ENCODE measurements around the gene MYRF.

Gene MYRF

GRCh38 chr11:61726775-61727174 lies 25.7 kb upstream of the MYRF start:
- no peak for DNase-seq (ENCODE audit: extremely low read depth, low read depth)
- TF ChIP-seq, protein P1, sequence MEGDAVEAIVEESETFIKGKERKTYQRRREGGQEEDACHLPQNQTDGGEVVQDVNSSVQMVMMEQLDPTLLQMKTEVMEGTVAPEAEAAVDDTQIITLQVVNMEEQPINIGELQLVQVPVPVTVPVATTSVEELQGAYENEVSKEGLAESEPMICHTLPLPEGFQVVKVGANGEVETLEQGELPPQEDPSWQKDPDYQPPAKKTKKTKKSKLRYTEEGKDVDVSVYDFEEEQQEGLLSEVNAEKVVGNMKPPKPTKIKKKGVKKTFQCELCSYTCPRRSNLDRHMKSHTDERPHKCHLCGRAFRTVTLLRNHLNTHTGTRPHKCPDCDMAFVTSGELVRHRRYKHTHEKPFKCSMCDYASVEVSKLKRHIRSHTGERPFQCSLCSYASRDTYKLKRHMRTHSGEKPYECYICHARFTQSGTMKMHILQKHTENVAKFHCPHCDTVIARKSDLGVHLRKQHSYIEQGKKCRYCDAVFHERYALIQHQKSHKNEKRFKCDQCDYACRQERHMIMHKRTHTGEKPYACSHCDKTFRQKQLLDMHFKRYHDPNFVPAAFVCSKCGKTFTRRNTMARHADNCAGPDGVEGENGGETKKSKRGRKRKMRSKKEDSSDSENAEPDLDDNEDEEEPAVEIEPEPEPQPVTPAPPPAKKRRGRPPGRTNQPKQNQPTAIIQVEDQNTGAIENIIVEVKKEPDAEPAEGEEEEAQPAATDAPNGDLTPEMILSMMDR (IDR thresholded peaks at IDR 0.05; ENCODE audit: low read depth, low read length, missing control alignments): no peak
- no peak overlapping the region for H3K4me3 ChIP-seq (replicated peaks; ENCODE audit: low read depth, low read length)

- H3K4me3 ChIP-seq (replicated peaks; ENCODE audit: low read depth, low read length): no peak overlapping the region
- TF ChIP-seq, protein P1 (IDR thresholded peaks at IDR 0.05; ENCODE audit: low read depth, low read length, missing control alignments): no peak
- no peak for DNase-seq (ENCODE audit: extremely low read depth, low read depth)
These were observed 25.0 kb upstream of the MYRF start for GRCh38 chr11:61727401-61727811.

DNA sequence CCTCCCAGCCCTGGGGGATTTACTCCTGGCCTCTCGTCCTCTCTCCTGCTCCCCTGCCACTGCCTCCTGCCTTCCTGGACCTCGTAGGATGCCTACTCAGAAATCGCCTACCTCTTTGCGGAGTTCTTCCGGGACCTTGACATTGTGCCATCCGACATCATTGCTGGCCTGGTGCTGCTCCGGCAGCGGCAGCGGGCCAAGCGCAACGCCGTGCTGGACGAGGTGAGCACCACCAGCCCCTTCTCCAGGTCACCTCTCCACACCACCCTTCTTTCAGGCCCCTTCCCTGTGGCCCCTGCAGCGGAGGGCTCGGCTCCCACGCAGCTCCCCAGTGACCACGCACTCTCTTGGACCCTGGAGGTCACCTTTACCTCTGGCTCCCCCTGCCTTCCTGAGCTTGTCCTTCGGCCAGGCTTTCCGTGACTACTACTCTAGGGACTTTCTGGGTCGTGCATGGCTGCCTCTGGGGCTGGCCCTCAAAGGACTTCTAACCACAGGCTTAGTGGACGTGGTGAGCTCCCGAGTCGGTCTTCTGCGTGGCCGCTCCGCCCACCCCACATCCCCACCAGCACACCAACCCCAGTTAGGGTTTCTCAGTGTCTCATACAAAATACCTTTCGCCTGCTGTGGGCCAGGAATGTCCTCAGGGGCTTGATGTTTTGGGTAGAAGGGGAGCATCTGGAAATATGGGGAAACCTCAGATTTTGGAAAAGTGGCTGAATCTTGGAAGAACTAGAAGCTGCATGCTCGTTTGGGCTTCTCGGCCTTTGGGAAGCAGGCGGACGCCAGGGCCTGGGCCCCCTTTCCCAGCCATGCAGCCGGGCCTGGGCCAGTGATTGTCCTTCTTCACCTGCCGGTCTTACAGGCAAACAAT lies 24.1 kb upstream of the MYRF start:
- H3K4me3 ChIP-seq (replicated peaks; ENCODE audit: low read depth, low read length): no peak overlapping the region
- no peak for DNase-seq (ENCODE audit: extremely low read depth, low read depth)
- TF ChIP-seq, protein P1 (IDR thresholded peaks at IDR 0.05; ENCODE audit: low read depth, low read length, missing control alignments): no peak

DNA sequence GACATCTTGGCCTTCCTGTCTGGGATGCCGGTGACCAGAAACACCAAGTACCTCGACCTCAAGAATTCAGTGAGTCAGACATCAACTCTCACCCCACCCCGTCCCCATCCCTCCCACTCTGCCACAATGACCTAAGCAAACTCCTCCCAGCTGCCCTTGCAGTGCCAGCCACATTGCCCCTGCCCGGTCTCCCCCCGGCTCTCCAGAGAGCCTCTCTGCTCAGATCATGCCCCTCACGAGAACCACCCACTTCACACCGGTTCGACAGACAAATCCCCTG lies 23.6 kb upstream of the MYRF start:
- no peak overlapping the region for H3K4me3 ChIP-seq (replicated peaks; ENCODE audit: low read depth, low read length)
- no peak for DNase-seq (ENCODE audit: extremely low read depth, low read depth)
- TF ChIP-seq, protein P1 (IDR thresholded peaks at IDR 0.05; ENCODE audit: low read depth, low read length, missing control alignments): no peak

DNA sequence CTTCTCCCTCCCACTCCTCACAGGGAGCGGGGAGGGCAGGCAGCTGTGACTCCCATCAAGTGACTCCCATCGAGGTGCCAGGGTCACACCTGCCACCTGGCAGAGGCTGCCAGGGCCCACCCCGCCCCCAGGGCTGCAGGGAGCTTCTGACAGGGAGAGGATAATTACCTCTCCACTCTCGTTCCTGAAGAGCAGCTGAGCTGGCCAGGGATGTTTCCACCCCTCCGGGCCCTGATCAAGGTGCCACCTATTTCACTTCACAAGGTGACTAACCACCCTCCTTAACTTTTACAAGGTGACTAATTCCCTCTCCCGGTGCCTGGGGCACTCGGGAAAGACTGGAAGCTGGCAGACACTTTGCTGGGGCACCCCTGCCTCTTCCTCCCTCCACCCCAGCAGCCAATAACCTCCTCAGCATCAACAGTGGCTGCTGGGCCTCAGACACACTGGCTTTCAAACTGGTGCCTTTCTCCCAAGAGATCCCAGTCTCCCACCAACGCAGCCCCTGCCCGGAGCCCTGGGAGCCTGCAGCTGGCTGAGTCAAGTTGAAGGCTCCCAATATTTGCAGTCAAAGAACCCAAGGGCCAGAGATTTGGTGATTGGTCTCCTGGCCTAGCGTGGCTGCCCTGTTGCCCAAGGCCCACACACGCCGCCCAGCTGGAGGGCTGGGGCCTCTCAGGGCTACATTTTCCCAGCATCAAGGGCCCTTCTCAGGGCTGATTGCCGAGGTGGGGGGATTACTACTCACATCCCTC lies 22.0 kb upstream of the MYRF start:
- DNase-seq (ENCODE audit: extremely low read depth, low read depth): no peak
- TF ChIP-seq, protein P1 (IDR thresholded peaks at IDR 0.05; ENCODE audit: low read depth, low read length, missing control alignments): no peak
- H3K4me3 ChIP-seq (replicated peaks; ENCODE audit: low read depth, low read length): no peak overlapping the region

- TF ChIP-seq, protein P1 (IDR thresholded peaks at IDR 0.05; ENCODE audit: low read depth, low read length, missing control alignments): no peak
These were observed 21.1 kb upstream of the MYRF start for GRCh38 chr11:61731211-61731951.

More at GRCh38 chr11:61731211-61731951, 21.1 kb upstream of the MYRF start:
- no peak overlapping the region for H3K4me3 ChIP-seq (replicated peaks; ENCODE audit: low read depth, low read length)
- no peak for DNase-seq (ENCODE audit: extremely low read depth, low read depth)
